GM19099 (cell line): Measurements from ENCODE around the gene STUB1.
A peak's percentile ranks its signal among the peaks of the same experiment; 100 is the strongest.

Source experiments
- POLR2A ChIP-seq: IDR thresholded peaks from 3 replicates; pipeline ENCODE4 v1.6.1; 2011; ENCODE audit warnings: low read depth; ENCODE audit not compliant: insufficient read length; ENCODE audit errors: extremely low read depth

Gene STUB1

GRCh38 chr16:704552-705380 lies 24.6 kb downstream of the STUB1 start:
- no peak for TF ChIP-seq POLR2A

- no peak for TF ChIP-seq POLR2A
Measured at GRCh38 chr16:705431-706188, 25.4 kb downstream of the STUB1 start, which contains the start of gene FBXL16. Gene FBXL16, minus strand, starts transcription at chr16:705801. Its CDS starts 8,396 bp downstream, at chr16:697405.

GRCh38 chr16:706189-707061 lies 26.2 kb downstream of the STUB1 start:
- no peak for TF ChIP-seq POLR2A

GRCh38 chr16:707062-707538 lies 26.9 kb downstream of the STUB1 start:
- TF ChIP-seq POLR2A, result no peak

GRCh38 chr16:708019-708418 lies 27.8 kb downstream of the STUB1 start:
- TF ChIP-seq POLR2A, result no peak

GRCh38 chr16:708959-709358 lies 28.7 kb downstream of the STUB1 start:
- TF ChIP-seq POLR2A, result no peak

- no peak for TF ChIP-seq POLR2A
Measured at GRCh38 chr16:709566-710499, 29.6 kb downstream of the STUB1 start.

- no peak for TF ChIP-seq POLR2A
Measured at GRCh38 chr16:710500-711075, 30.4 kb downstream of the STUB1 start.

- no peak for TF ChIP-seq POLR2A
Measured at GRCh38 chr16:711084-711483, 30.9 kb downstream of the STUB1 start.

- no peak for TF ChIP-seq POLR2A
Measured at GRCh38 chr16:711548-712320, 31.5 kb downstream of the STUB1 start.

GRCh38 chr16:714079-714478 lies 33.9 kb downstream of the STUB1 start:
- TF ChIP-seq POLR2A, result no peak

GRCh38 chr16:714558-715476 lies 34.6 kb downstream of the STUB1 start, which contains the start of gene METRN:
Gene METRN, plus strand, starts transcription at chr16:715118. Its CDS starts 172 bp downstream, at chr16:715290.
- peak; percentile 18 for TF ChIP-seq POLR2A
